Measurements from ENCODE around the gene LACTBL1.

Gene LACTBL1

GRCh38 chr1:22912311-22912710 lies 60.4 kb downstream of the LACTBL1 start:
- Histone ChIP-seq H3K27me3 (ENCODE audit: control insufficient read depth, insufficient read depth, low read length) (no peaks in the 10 kb centered on the region), H3K36me3 (ENCODE audit: control insufficient read depth, insufficient read depth, low read length) (no peaks in the 10 kb centered on the region), H3K9me3 (ENCODE audit: control insufficient read depth, insufficient read depth, low read length) (no peaks in the 10 kb centered on the region), H3K4me3 (ENCODE audit: low read depth, low read length) (no peak overlapping the region), H3K9ac (ENCODE audit: low read depth, low read length) (no peak overlapping the region), H3K4me1 (ENCODE audit: control insufficient read depth, insufficient read depth, low read length) (no peaks in the 10 kb centered on the region), H3K27ac (ENCODE audit: low read depth, low read length) (no peak overlapping the region)

- H3K4me1 ChIP-seq (ENCODE audit: control insufficient read depth, insufficient read depth, low read length): no peaks in the 10 kb centered on the region
- H3K36me3 ChIP-seq (ENCODE audit: control insufficient read depth, insufficient read depth, low read length): no peaks in the 10 kb centered on the region
- H3K27ac ChIP-seq (ENCODE audit: low read depth, low read length): no peak overlapping the region
- no peak overlapping the region for H3K4me3 ChIP-seq (ENCODE audit: low read depth, low read length)
- no peaks in the 10 kb centered on the region for H3K27me3 ChIP-seq (ENCODE audit: control insufficient read depth, insufficient read depth, low read length)
- H3K9ac ChIP-seq (ENCODE audit: low read depth, low read length): no peak overlapping the region
- H3K9me3 ChIP-seq (ENCODE audit: control insufficient read depth, insufficient read depth, low read length): no peaks in the 10 kb centered on the region
These were observed 61.5 kb downstream of the LACTBL1 start for GRCh38 chr1:22910986-22911651.

GRCh38 chr1:22910286-22910685 lies 62.4 kb downstream of the LACTBL1 start:
- Histone ChIP-seq H3K4me3 (ENCODE audit: low read depth, low read length) (no peak overlapping the region), H3K27ac (ENCODE audit: low read depth, low read length) (no peak overlapping the region), H3K4me1 (ENCODE audit: control insufficient read depth, insufficient read depth, low read length) (no peaks in the 10 kb centered on the region), H3K9me3 (ENCODE audit: control insufficient read depth, insufficient read depth, low read length) (no peaks in the 10 kb centered on the region), H3K36me3 (ENCODE audit: control insufficient read depth, insufficient read depth, low read length) (no peaks in the 10 kb centered on the region), H3K27me3 (ENCODE audit: control insufficient read depth, insufficient read depth, low read length) (no peaks in the 10 kb centered on the region), H3K9ac (ENCODE audit: low read depth, low read length) (no peak overlapping the region)

GRCh38 chr1:22908880-22909426 lies 63.7 kb downstream of the LACTBL1 start:
- no peak overlapping the region for H3K9ac ChIP-seq (ENCODE audit: low read depth, low read length)
- no peak overlapping the region for H3K4me3 ChIP-seq (ENCODE audit: low read depth, low read length)
- no peaks in the 10 kb centered on the region for H3K9me3 ChIP-seq (ENCODE audit: control insufficient read depth, insufficient read depth, low read length)
- no peaks in the 10 kb centered on the region for H3K4me1 ChIP-seq (ENCODE audit: control insufficient read depth, insufficient read depth, low read length)
- H3K36me3 ChIP-seq (ENCODE audit: control insufficient read depth, insufficient read depth, low read length): no peaks in the 10 kb centered on the region
- H3K27ac ChIP-seq (ENCODE audit: low read depth, low read length): no peak overlapping the region
- no peaks in the 10 kb centered on the region for H3K27me3 ChIP-seq (ENCODE audit: control insufficient read depth, insufficient read depth, low read length)

GRCh38 chr1:22907528-22907927 lies 65.1 kb downstream of the LACTBL1 start:
- no peak overlapping the region for H3K27ac ChIP-seq (ENCODE audit: low read depth, low read length)
- H3K4me1 ChIP-seq (ENCODE audit: control insufficient read depth, insufficient read depth, low read length): no peaks in the 10 kb centered on the region
- H3K27me3 ChIP-seq (ENCODE audit: control insufficient read depth, insufficient read depth, low read length): no peaks in the 10 kb centered on the region
- H3K36me3 ChIP-seq (ENCODE audit: control insufficient read depth, insufficient read depth, low read length): no peaks in the 10 kb centered on the region
- H3K9me3 ChIP-seq (ENCODE audit: control insufficient read depth, insufficient read depth, low read length): no peaks in the 10 kb centered on the region
- H3K4me3 ChIP-seq (ENCODE audit: low read depth, low read length): no peak overlapping the region
- no peak overlapping the region for H3K9ac ChIP-seq (ENCODE audit: low read depth, low read length)

GRCh38 chr1:22906968-22907367 lies 65.7 kb downstream of the LACTBL1 start:
- Histone ChIP-seq H3K36me3 (ENCODE audit: control insufficient read depth, insufficient read depth, low read length) (no peaks in the 10 kb centered on the region), H3K4me3 (ENCODE audit: low read depth, low read length) (no peak overlapping the region), H3K9ac (ENCODE audit: low read depth, low read length) (no peak overlapping the region), H3K9me3 (ENCODE audit: control insufficient read depth, insufficient read depth, low read length) (no peaks in the 10 kb centered on the region), H3K27me3 (ENCODE audit: control insufficient read depth, insufficient read depth, low read length) (no peaks in the 10 kb centered on the region), H3K27ac (ENCODE audit: low read depth, low read length) (no peak overlapping the region), H3K4me1 (ENCODE audit: control insufficient read depth, insufficient read depth, low read length) (no peaks in the 10 kb centered on the region)

GRCh38 chr1:22903113-22903512 lies 69.6 kb downstream of the LACTBL1 start:
- Histone ChIP-seq H3K27ac (ENCODE audit: low read depth, low read length) (no peak overlapping the region), H3K4me1 (ENCODE audit: control insufficient read depth, insufficient read depth, low read length) (no peaks in the 10 kb centered on the region), H3K27me3 (ENCODE audit: control insufficient read depth, insufficient read depth, low read length) (no peaks in the 10 kb centered on the region), H3K4me3 (ENCODE audit: low read depth, low read length) (no peak overlapping the region), H3K9ac (ENCODE audit: low read depth, low read length) (no peak overlapping the region), H3K36me3 (ENCODE audit: control insufficient read depth, insufficient read depth, low read length) (no peaks in the 10 kb centered on the region), H3K9me3 (ENCODE audit: control insufficient read depth, insufficient read depth, low read length) (no peaks in the 10 kb centered on the region)
